BJ (cell line): ENCODE results near the gene CELF5. TPM values are rescaled to one million over a fixed set of nuclear protein-coding genes. Genes with fewer than 3 reads are reported as not detected.

ENCODE experiments used
- CTCF ChIA-PET: fragments of 350-600 bp; formaldehyde crosslinking; extraction: SDS; loops from one replicate; lab custom pipeline; 2021; ENCODE audit warnings: antibody characterized with exemption, inconsistent platforms; lab: Yijun Ruan, JAX
- POLR2A ChIA-PET: fragments of 300-600 bp; sonication (Branson Sonifier 250); formaldehyde crosslinking; extraction: SDS; loops from one replicate; lab custom pipeline; 2021; ENCODE audit warnings: antibody characterized with exemption; lab: Charles Lee
- DNase-seq: peaks from one replicate; pipeline ENCODE4 v3.0.0-alpha.2; 2011; ENCODE audit warnings: low read depth
- H3K27me3 ChIP-seq: 2 replicates; pipeline ENCODE4 v1.6.0; 2011; ENCODE audit warnings: low read length; ENCODE audit not compliant: control insufficient read depth, insufficient read depth
- H3K36me3 ChIP-seq: 2 replicates; pipeline ENCODE4 v1.5.1; 2011; ENCODE audit warnings: low read length; ENCODE audit not compliant: control insufficient read depth, insufficient read depth
- H3K4me3 ChIP-seq: 2 replicates; pipeline ENCODE4 v1.5.1; 2011; ENCODE audit warnings: low read depth, mild to moderate bottlenecking, control low read depth, low read length
- CTCF ChIP-seq: IDR thresholded peaks from 2 replicates; pipeline ENCODE4 v1.5.1; 2011; ENCODE audit warnings: low read depth, mild to moderate bottlenecking, control low read depth, inconsistent platforms, low read length, moderate library complexity; ENCODE audit not compliant: insufficient read depth
- polyA plus RNA-seq: library from polyadenylated mRNA; depleted of rRNA; stranded (reverse); fragments of >200 nt; gene quantifications from 2 replicates; pipeline ENCODE4 v1.2.3, GENCODE V29; 2011

Gene CELF5
- polyA plus RNA-seq, 1 experiment: 0.18 TPM

- DNase-seq: no peak
- Histone ChIP-seq H3K36me3 (no peaks in the 10 kb centered on the region), H3K4me3 (no peak overlapping the region), H3K27me3 (peaks cover 15% of the 10 kb centered on the region)
- ChIA-PET CTCF (no interaction called here), POLR2A (no interaction called here)
- TF ChIP-seq CTCF: no peak
Measured at GRCh38 chr19:3266792-3267514, 42.5 kb downstream of the CELF5 start.

DNA sequence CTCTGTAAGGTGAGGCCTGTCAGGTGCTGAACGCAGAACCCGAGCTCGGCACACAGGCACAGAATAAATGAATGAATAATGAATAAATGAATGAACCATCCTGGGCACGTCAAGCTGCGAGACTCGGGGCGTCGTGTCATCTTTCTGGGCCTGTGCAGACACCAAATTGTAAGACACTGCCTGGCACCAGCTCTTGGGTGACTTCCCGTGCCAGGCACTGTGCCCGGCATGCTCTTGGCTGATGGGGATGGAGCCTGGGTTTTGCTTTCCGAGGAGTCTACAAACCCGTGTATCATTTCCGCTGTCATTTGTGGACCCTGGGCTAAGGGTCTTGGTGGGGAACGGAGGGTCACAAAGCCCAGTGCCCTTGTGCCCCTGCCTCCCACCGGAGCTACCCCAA, 43.9 kb downstream of the CELF5 start:
- H3K27me3 ChIP-seq: peaks cover 15% of the 10 kb centered on the region

DNA sequence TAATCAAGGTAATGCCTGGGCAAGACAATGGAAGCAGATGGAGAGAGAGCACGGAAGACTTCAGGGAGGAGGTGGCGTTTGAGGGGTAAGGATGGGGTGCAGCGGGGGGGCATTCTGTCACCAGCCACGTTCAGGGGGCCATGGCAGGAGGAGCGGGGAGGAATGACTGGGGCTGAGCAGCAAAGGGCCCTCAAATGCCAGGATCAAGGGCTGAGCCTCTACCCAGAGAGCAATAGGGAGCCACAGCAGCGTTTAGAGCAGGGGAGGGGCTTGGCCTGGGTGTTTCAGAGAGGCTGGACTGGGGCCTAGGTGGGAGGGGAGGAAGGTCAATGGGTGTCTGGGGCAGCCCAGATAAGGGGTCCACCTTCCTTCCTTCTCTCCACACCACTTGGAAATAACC, 44.3 kb downstream of the CELF5 start:
- DNase-seq: no peak
- POLR2A ChIA-PET: no interaction called here
- peaks cover 16% of the 10 kb centered on the region for H3K27me3 ChIP-seq
- CTCF ChIA-PET: interaction anchor here (0.6 kb wide), 1 partner anchor 31 kb away, joined by 3 read pairs; no protein-coding TSS in a partner anchor
- H3K36me3 ChIP-seq: no peaks in the 10 kb centered on the region
- TF ChIP-seq CTCF: no peak
- no peak overlapping the region for H3K4me3 ChIP-seq

More for the DNA sequence above, 43.9 kb downstream of the CELF5 start:
- POLR2A ChIA-PET: no interaction called here
- H3K4me3 ChIP-seq: no peak overlapping the region
- CTCF ChIA-PET: interaction anchor here (0.6 to 1.2 kb wide), 2 partner anchors 18 to 31 kb away, joined by 3 read pairs; no protein-coding TSS in a partner anchor
- H3K36me3 ChIP-seq: no peaks in the 10 kb centered on the region
- no peak for TF ChIP-seq CTCF
- DNase-seq: no peak

DNA sequence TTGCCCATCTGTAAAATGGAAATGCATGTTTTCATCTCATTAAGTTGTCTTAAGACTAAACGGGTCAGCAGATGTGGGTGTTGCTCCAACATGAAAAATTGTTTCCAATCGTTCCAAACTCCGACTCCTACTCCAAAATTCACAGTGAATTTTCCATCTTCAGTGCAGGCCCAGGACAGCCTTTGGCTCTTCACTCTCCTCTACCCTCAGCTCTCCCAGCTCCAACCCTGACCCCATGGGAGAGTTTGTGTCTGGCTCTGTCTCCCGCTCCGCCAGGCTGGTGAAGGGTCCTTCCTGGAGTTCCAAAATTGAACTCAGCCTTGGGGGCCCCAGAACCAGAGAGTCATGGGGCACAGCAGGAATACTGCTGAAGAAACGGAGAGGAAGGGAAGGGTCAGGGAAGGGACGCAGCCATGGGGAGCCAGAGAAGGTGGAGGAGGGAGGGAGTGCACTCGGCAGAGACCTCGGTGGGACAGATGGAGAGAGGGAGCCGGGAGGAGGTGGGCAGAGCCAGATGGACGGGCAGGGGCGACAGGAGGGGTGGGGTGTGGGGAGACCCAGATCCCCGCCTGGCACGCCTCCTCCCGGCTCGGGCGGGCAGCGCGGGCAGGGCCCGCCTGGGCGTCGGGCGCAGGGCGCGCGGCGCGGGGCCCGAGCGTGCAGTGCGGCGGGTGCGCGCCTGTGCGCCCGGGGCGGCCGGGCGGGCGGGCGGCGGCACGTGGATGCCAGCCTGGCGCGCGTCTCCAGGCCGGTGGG, 45.6 kb downstream of the CELF5 start:
- H3K36me3 ChIP-seq: no peaks in the 10 kb centered on the region
- POLR2A ChIA-PET: no interaction called here
- peaks cover 24% of the 10 kb centered on the region for H3K27me3 ChIP-seq
- no peak for DNase-seq
- TF ChIP-seq CTCF: no peak
- CTCF ChIA-PET: no interaction called here
- H3K4me3 ChIP-seq: no peak overlapping the region

DNA sequence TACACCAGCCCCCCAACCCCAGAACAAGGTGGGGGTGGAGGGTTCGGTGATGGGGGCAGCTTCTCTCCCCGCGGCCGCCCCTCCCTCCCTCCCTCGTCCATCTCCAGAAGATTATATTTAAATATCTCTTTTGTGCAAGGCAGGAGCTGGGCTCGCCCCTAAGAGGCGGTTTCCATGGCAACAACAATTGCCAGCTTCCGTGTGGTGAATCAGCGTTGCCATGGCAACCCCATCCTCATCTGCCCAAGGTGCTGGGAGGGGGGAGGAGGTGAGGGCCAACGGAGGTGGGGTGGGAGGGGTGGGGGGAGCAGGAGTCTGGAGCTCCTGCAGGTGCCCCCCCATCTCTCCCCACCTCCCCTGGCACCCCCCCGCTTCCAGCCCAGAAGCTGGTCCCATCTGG, 46.4 kb downstream of the CELF5 start:
- no peak overlapping the region for H3K4me3 ChIP-seq
- no peaks in the 10 kb centered on the region for H3K36me3 ChIP-seq
- TF ChIP-seq CTCF: no peak
- CTCF ChIA-PET: interaction anchor here (0.9 kb wide), 1 partner anchor 41 kb away, joined by 3 read pairs; no protein-coding TSS in a partner anchor
- POLR2A ChIA-PET: no interaction called here
- H3K27me3 ChIP-seq: peaks cover 24% of the 10 kb centered on the region
- DNase-seq: no peak
